Neural cell (in vitro differentiated cells): ENCODE results near the gene SLC29A1. TPM values are rescaled to one million over a fixed set of nuclear protein-coding genes. Genes with fewer than 3 reads are reported as not detected.

ENCODE experiments used
- H2AFZ ChIP-seq: fragments of 200-600, 300-800 bp; sonication (generic), shearing (Covaris generic); 2 replicates; pipeline ENCODE4 v1.6.0; 2014; ENCODE audit warnings: low read depth, mild to moderate bottlenecking, antibody characterized with exemption, low read length, moderate library complexity
- H3F3A ChIP-seq: fragments of 200-600 bp; shearing (Covaris generic); 2 replicates; pipeline ENCODE4 v1.6.1; 2016; ENCODE audit warnings: mild to moderate bottlenecking, moderate library complexity, mixed read lengths, antibody characterized with exemption, low read length; ENCODE audit not compliant: insufficient read depth, poor library complexity, severe bottlenecking
- H3K27ac ChIP-seq: fragments of 200-600, 300-800 bp; sonication (generic), shearing (Covaris generic); 2 replicates; pipeline ENCODE4 v1.5.1; 2014; ENCODE audit warnings: mild to moderate bottlenecking, low read length, moderate library complexity
- H3K27me3 ChIP-seq: fragments of 300-800, 200-600 bp; sonication (generic), shearing (Covaris generic); 2 replicates; pipeline ENCODE4 v1.6.0; 2014; ENCODE audit warnings: mild to moderate bottlenecking, low read depth, low read length, moderate library complexity; ENCODE audit not compliant: insufficient read depth
- H3K36me3 ChIP-seq: fragments of 300-800, 200-600 bp; sonication (generic), shearing (Covaris generic); 2 replicates; pipeline ENCODE4 v1.5.1; 2014; ENCODE audit warnings: mild to moderate bottlenecking, antibody characterized with exemption, low read length, moderate library complexity; ENCODE audit not compliant: insufficient read depth
- H3K4me2 ChIP-seq: fragments of 300-800, 200-600 bp; sonication (generic), shearing (Covaris generic); 2 replicates; pipeline ENCODE4 v1.6.0; 2014; ENCODE audit warnings: mild to moderate bottlenecking, low read length
- H3K4me3 ChIP-seq: fragments of 300-800, 200-600 bp; sonication (generic), shearing (Covaris generic); 2 replicates; pipeline ENCODE4 v1.5.1; 2014; ENCODE audit warnings: mild to moderate bottlenecking, low read length, moderate library complexity
- H3K79me2 ChIP-seq: fragments of 200-600 bp; shearing (Covaris generic); replicated peaks from 2 replicates; pipeline ENCODE4 v1.6.0; 2014; ENCODE audit warnings: mild to moderate bottlenecking, low read length, moderate library complexity; ENCODE audit not compliant: insufficient read depth
- H3K9ac ChIP-seq: fragments of 300-800, 200-600 bp; sonication (generic), shearing (Covaris generic); 2 replicates; pipeline ENCODE4 v1.6.1; 2016; ENCODE audit warnings: mild to moderate bottlenecking, low read length, mixed read lengths
- H3K9me2 ChIP-seq: fragments of 200-600 bp; shearing (Covaris generic); 2 replicates; pipeline ENCODE4 v1.6.1; 2016; ENCODE audit warnings: mild to moderate bottlenecking, low read length, mixed read lengths; ENCODE audit not compliant: insufficient read depth
- H3K9me3 ChIP-seq: fragments of 200-600, 300-800 bp; sonication (generic), shearing (Covaris generic); 2 replicates; pipeline ENCODE4 v1.6.1; 2016; ENCODE audit warnings: mild to moderate bottlenecking, mixed run types, low read length, moderate library complexity, mixed read lengths
- H4K20me1 ChIP-seq: fragments of 200-600 bp; shearing (Covaris generic); 2 replicates; pipeline ENCODE4 v1.6.1; 2016; ENCODE audit warnings: mild to moderate bottlenecking, mixed run types; ENCODE audit not compliant: insufficient read depth
- CTCF ChIP-seq: fragments of 450-650 bp; IDR thresholded peaks from 2 replicates; pipeline ENCODE4 v1.5.1; 2014; ENCODE audit warnings: antibody characterized with exemption, mild to moderate bottlenecking, moderate library complexity; ENCODE audit not compliant: poor library complexity, severe bottlenecking
- EP300 ChIP-seq: fragments of 450-650 bp; conservative IDR thresholded peaks from 2 replicates; pipeline ENCODE4 v1.6.1; 2014; ENCODE audit warnings: antibody characterized with exemption, mild to moderate bottlenecking, moderate library complexity; ENCODE audit not compliant: poor library complexity, severe bottlenecking
- EZH2 ChIP-seq: fragments of 200-600, 300-800 bp; shearing (Covaris generic), sonication (generic); IDR thresholded peaks from 2 replicates; pipeline ENCODE4 v1.6.1; 2014; ENCODE audit warnings: antibody characterized with exemption, low read length, borderline replicate concordance, mild to moderate bottlenecking; ENCODE audit not compliant: insufficient read depth, poor library complexity, severe bottlenecking
- MXI1 ChIP-seq: fragments of 450-650 bp; conservative IDR thresholded peaks from 2 replicates; pipeline ENCODE4 v1.6.1; 2014; ENCODE audit warnings: antibody characterized with exemption, mild to moderate bottlenecking; ENCODE audit not compliant: poor library complexity, severe bottlenecking
- POLR2AphosphoS5 ChIP-seq: IDR thresholded peaks from 2 replicates; pipeline ENCODE4 v1.6.1; 2012
- RAD21 ChIP-seq: fragments of 450-650 bp; conservative IDR thresholded peaks from 2 replicates; pipeline ENCODE4 v1.6.1; 2014; ENCODE audit warnings: antibody characterized with exemption, mild to moderate bottlenecking, moderate library complexity
- REST ChIP-seq: IDR thresholded peaks from 2 replicates; pipeline ENCODE4 v1.6.1; 2012; ENCODE audit warnings: borderline replicate concordance
- SMC3 ChIP-seq: fragments of 450-650 bp; conservative IDR thresholded peaks from 2 replicates; pipeline ENCODE4 v1.6.1; 2014; ENCODE audit warnings: antibody characterized with exemption, mild to moderate bottlenecking, moderate library complexity; ENCODE audit not compliant: poor library complexity
- TAF1 ChIP-seq: IDR thresholded peaks from 2 replicates; pipeline ENCODE4 v1.6.1; 2012; ENCODE audit warnings: low read depth
- polyA plus RNA-seq: library from polyadenylated mRNA; depleted of rRNA; stranded (reverse); fragments of >200 nt; gene quantifications from 2 replicates; pipeline ENCODE4 v1.2.3, GENCODE V29; 2014

SLC29A1 gene
- polyA plus RNA-seq, 1 donor from 2014 or later, result 18.9 TPM

- Histone ChIP-seq H3F3A (no peaks in the 10 kb centered on the region), H3K4me2 (no peak overlapping the region), H3K27ac (peak overlapping the region; percentile 44), H2AFZ (no peak overlapping the region), H3K9me3 (no peaks in the 10 kb centered on the region), H3K9ac (peak overlapping the region; percentile 79), H3K4me3 (peak overlapping the region; percentile 96), H4K20me1 (peaks cover 4% of the 10 kb centered on the region), H3K36me3 (no peaks in the 10 kb centered on the region), H3K9me2 (no peaks in the 10 kb centered on the region), H3K79me2 (peaks cover 14% of the 10 kb centered on the region), H3K27me3 (no peaks in the 10 kb centered on the region)
- TF ChIP-seq MXI1, result no peak
Observed at GRCh38 chr6:44265722-44266233, 42.4 kb downstream of the SLC29A1 start.

GRCh38 chr6:44266347-44266746 is 43.0 kb downstream of the SLC29A1 start:
- Histone ChIP-seq H3K4me2 (no peak overlapping the region), H3K79me2 (peaks cover 16% of the 10 kb centered on the region), H3F3A (no peaks in the 10 kb centered on the region), H3K9ac (no peak overlapping the region), H4K20me1 (peaks cover 4% of the 10 kb centered on the region), H3K27me3 (no peaks in the 10 kb centered on the region), H3K9me3 (no peaks in the 10 kb centered on the region), H2AFZ (no peak overlapping the region), H3K4me3 (no peak overlapping the region), H3K36me3 (no peaks in the 10 kb centered on the region), H3K9me2 (no peaks in the 10 kb centered on the region), H3K27ac (no peak overlapping the region)
- TF ChIP-seq MXI1 (no peak), TAF1 (no peak), EZH2 (no peak), SMC3 (no peak), CTCF (no peak), POLR2AphosphoS5 (no peak), REST (no peak), EP300 (no peak), RAD21 (no peak)

GRCh38 chr6:44267252-44267651 is 43.9 kb downstream of the SLC29A1 start:
- Histone ChIP-seq H2AFZ (no peak overlapping the region), H4K20me1 (peaks cover 4% of the 10 kb centered on the region), H3K79me2 (peaks cover 25% of the 10 kb centered on the region), H3K9me2 (no peaks in the 10 kb centered on the region), H3K36me3 (no peaks in the 10 kb centered on the region), H3K4me3 (no peak overlapping the region), H3K9me3 (no peaks in the 10 kb centered on the region), H3K4me2 (no peak overlapping the region), H3K9ac (no peak overlapping the region), H3K27ac (no peak overlapping the region), H3K27me3 (no peaks in the 10 kb centered on the region), H3F3A (no peaks in the 10 kb centered on the region)
- TF ChIP-seq TAF1 (no peak), MXI1 (no peak)
